Esophagus squamous epithelium (tissue), 4 donors: Measurements from ENCODE around the gene HSPBP1.

Source experiments
- POLR2A ChIP-seq, 4 donors: fragments of 450-650 bp; IDR thresholded peaks; one replicate each; pipeline ENCODE4 v1.6.1; 2017; ENCODE audit warnings: antibody characterized with exemption in 4 of 4, mild to moderate bottlenecking in 4 of 4, moderate library complexity in 3 of 4
- TF ChIP-seq, protein P1 (sequence below), 6 experiments: fragments of 450-650 bp in 4 of 6; fragments of 200-600 bp in 2 of 6; sonication (generic) in 2 of 6; IDR thresholded peaks; one replicate each; pipeline ENCODE4 v1.5.1; 2016 to 2019; ENCODE audit warnings: antibody characterized with exemption in 6 of 6, mild to moderate bottlenecking in 4 of 6, moderate library complexity in 4 of 6

DNA sequence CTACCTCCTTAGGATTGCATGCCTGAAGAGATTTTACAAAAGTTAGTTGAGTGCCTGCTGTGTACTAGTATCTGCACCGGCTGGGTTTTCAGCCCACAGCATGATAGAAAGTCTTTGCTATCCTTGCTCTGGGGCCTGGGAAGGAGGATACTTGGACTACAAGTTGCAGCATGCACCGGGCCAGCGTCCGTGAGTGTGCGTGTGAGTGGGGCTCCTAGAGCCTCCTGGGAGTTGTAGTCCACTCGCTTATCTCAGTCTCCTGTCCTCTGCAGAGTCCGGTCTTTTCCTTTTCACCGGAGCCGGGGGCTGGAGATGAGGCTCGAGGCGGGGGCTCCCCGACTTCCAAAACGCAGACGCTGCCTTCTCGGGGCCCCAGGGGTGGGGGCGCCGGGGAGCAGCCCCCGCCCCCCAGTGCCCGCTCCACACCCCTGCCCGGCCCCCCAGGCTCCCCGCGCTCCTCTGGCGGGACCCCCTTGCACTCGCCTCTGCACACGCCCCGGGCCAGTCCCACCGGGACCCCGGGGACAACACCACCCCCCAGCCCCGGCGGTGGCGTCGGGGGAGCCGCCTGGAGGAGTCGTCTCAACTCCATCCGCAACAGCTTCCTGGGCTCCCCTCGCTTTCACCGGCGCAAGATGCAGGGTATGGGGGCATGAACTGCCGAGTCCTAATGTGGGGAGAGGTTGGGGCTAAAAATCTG is 24.5 kb upstream of the HSPBP1 start:
- no peak for TF ChIP-seq POLR2A (IDR thresholded peaks at IDR 0.05)
- TF ChIP-seq, protein P1, sequence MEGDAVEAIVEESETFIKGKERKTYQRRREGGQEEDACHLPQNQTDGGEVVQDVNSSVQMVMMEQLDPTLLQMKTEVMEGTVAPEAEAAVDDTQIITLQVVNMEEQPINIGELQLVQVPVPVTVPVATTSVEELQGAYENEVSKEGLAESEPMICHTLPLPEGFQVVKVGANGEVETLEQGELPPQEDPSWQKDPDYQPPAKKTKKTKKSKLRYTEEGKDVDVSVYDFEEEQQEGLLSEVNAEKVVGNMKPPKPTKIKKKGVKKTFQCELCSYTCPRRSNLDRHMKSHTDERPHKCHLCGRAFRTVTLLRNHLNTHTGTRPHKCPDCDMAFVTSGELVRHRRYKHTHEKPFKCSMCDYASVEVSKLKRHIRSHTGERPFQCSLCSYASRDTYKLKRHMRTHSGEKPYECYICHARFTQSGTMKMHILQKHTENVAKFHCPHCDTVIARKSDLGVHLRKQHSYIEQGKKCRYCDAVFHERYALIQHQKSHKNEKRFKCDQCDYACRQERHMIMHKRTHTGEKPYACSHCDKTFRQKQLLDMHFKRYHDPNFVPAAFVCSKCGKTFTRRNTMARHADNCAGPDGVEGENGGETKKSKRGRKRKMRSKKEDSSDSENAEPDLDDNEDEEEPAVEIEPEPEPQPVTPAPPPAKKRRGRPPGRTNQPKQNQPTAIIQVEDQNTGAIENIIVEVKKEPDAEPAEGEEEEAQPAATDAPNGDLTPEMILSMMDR (IDR thresholded peaks at IDR 0.05) = no peak
